IMR-90 (cell line): ENCODE measurements around the gene UBAC1. TPM values are rescaled to one million over a fixed set of nuclear protein-coding genes. Genes with fewer than 3 reads are reported as not detected.

Experiments
- ATAC-seq: fragments of 200-7000 bp; cut with Tn5 transposase; 2 replicates; pipeline ENCODE4 v1.9.1; 2020; ENCODE audit warnings: low read depth, mild to moderate bottlenecking, moderate library complexity
- BruUV-seq: library from RNA; stranded (reverse); fragments of 400-500 nt; replicated peaks from 2 replicates; lab custom pipeline; 2021; lab: Mats Ljungman, UMichigan
- CTCF ChIA-PET: fragments of 300-600 bp; formaldehyde crosslinking; extraction: SDS; loops from one replicate; lab custom pipeline; 2021; ENCODE audit warnings: antibody characterized with exemption; lab: Yijun Ruan, JAX
- POLR2A ChIA-PET: fragments of 300-600 bp; sonication (Branson Sonifier 250); formaldehyde crosslinking; loops from one replicate; lab custom pipeline; 2022; ENCODE audit warnings: antibody characterized with exemption; ENCODE audit not compliant: unreplicated experiment; lab: Charles Lee
- DNase-seq: peaks from one replicate; pipeline ENCODE4 v3.0.0; 2013
- H2AFZ ChIP-seq: replicated peaks from 2 replicates; pipeline ENCODE3; 2013; ENCODE audit warnings: low read length, mild to moderate bottlenecking; ENCODE audit not compliant: poor library complexity
- H2AK5ac ChIP-seq: 2 replicates; pipeline ENCODE4 v1.6.1; 2013; ENCODE audit warnings: low read depth, low read length, inconsistent platforms
- H2AK9ac ChIP-seq: replicated peaks from 2 replicates; pipeline ENCODE3; 2013; ENCODE audit warnings: mild to moderate bottlenecking, low read depth, low read length, moderate library complexity; ENCODE audit not compliant: poor library complexity
- H2BK120ac ChIP-seq: 2 replicates; pipeline ENCODE4 v1.6.1; 2013; ENCODE audit warnings: low read depth, low read length, inconsistent platforms
- H2BK15ac ChIP-seq: 3 replicates; pipeline ENCODE4 v1.6.1; 2013; ENCODE audit warnings: low read depth, low read length, inconsistent platforms
- H2BK20ac ChIP-seq: 2 replicates; pipeline ENCODE4 v1.6.1; 2013; ENCODE audit warnings: low read depth, mild to moderate bottlenecking, inconsistent platforms, low read length, moderate library complexity
- H2BK5ac ChIP-seq: 2 replicates; pipeline ENCODE4 v1.6.1; 2013; ENCODE audit warnings: mild to moderate bottlenecking, low read depth, low read length, inconsistent platforms; ENCODE audit not compliant: poor library complexity, severe bottlenecking
- H3K14ac ChIP-seq: replicated peaks from 2 replicates; pipeline ENCODE4 v1.6.1; 2013; ENCODE audit warnings: low read depth, low read length, inconsistent platforms
- H3K18ac ChIP-seq: 2 replicates; pipeline ENCODE4 v1.6.1; 2013; ENCODE audit warnings: low read depth, low read length, control low read depth
- H3K23ac ChIP-seq: 2 replicates; pipeline ENCODE4 v1.6.1; 2013; ENCODE audit warnings: low read depth, low read length, inconsistent platforms
- H3K27ac ChIP-seq: 2 replicates; pipeline ENCODE4 v1.5.1; 2013; ENCODE audit warnings: mild to moderate bottlenecking, control low read depth, low read length; ENCODE audit not compliant: insufficient read depth
- H3K27me3 ChIP-seq: 2 replicates; pipeline ENCODE4 v1.6.1; 2013; ENCODE audit warnings: low read length; ENCODE audit not compliant: control insufficient read depth, insufficient read depth
- H3K36me3 ChIP-seq: 2 replicates; pipeline ENCODE4 v1.6.1; 2013; ENCODE audit warnings: low read length, mixed read lengths; ENCODE audit not compliant: control insufficient read depth, insufficient read depth
- H3K4ac ChIP-seq: 2 replicates; pipeline ENCODE4 v1.6.1; 2013; ENCODE audit warnings: low read depth, low read length, inconsistent platforms
- H3K4me1 ChIP-seq: 2 replicates; pipeline ENCODE4 v1.6.1; 2013; ENCODE audit warnings: low read length, mixed read lengths; ENCODE audit not compliant: control insufficient read depth, insufficient read depth
- H3K4me2 ChIP-seq: 2 replicates; pipeline ENCODE4 v1.6.1; 2013; ENCODE audit warnings: low read depth, mild to moderate bottlenecking, control low read depth, low read length, moderate library complexity
- H3K4me3 ChIP-seq: 2 replicates; pipeline ENCODE4 v1.5.1; 2013; ENCODE audit warnings: low read depth, mild to moderate bottlenecking, control low read depth, low read length, moderate library complexity; ENCODE audit not compliant: insufficient read depth
- H3K56ac ChIP-seq: 2 replicates; pipeline ENCODE4 v1.6.1; 2013; ENCODE audit warnings: low read length, inconsistent platforms; ENCODE audit not compliant: insufficient read depth; ENCODE audit errors: extremely low read depth
- H3K79me1 ChIP-seq, 2 experiments: 2 replicates each; pipeline ENCODE4 v1.6.1; 2013; ENCODE audit warnings: low read length in 2 of 2, inconsistent platforms in 1 of 2, low read depth in 1 of 2
- H3K9ac ChIP-seq: 2 replicates; pipeline ENCODE4 v1.6.1; 2013; ENCODE audit warnings: low read depth, low read length, control low read depth
- H3K9me1 ChIP-seq: 2 replicates; pipeline ENCODE4 v1.6.1; 2013; ENCODE audit warnings: low read length, inconsistent platforms; ENCODE audit not compliant: insufficient read depth
- H3K9me3 ChIP-seq: 2 replicates; pipeline ENCODE4 v1.6.1; 2013; ENCODE audit warnings: low read length; ENCODE audit not compliant: control insufficient read depth, insufficient read depth
- H4K20me1 ChIP-seq: 2 replicates; pipeline ENCODE4 v1.6.1; 2013; ENCODE audit warnings: low read length, inconsistent platforms; ENCODE audit not compliant: insufficient read depth
- H4K5ac ChIP-seq: 2 replicates; pipeline ENCODE4 v1.6.1; 2013; ENCODE audit warnings: mild to moderate bottlenecking, low read depth, low read length, control low read depth
- H4K8ac ChIP-seq, 2 experiments: 2 replicates each; pipeline ENCODE4 v1.6.1; 2013; ENCODE audit warnings: low read depth in 2 of 2, low read length in 2 of 2, control low read depth in 1 of 2, inconsistent platforms in 1 of 2
- H4K91ac ChIP-seq: 2 replicates; pipeline ENCODE4 v1.6.1; 2013; ENCODE audit warnings: low read depth, low read length, inconsistent platforms; ENCODE audit not compliant: insufficient read depth
- BHLHE40 ChIP-seq: fragments of 150-350 bp; IDR thresholded peaks from 2 replicates; pipeline ENCODE4 v1.6.1; 2016; ENCODE audit warnings: mild to moderate bottlenecking, low read depth, low read length
- ELK1 ChIP-seq: fragments of 150-350 bp; IDR thresholded peaks from 2 replicates; pipeline ENCODE4 v1.6.1; 2016; ENCODE audit warnings: low read depth, mild to moderate bottlenecking, low read length, moderate library complexity, borderline replicate concordance
- WGBS, 2 experiments: methylation state at CpG; one replicate each; pipeline versions ENCODE4 v1.1.5 to v1.1.7; 2013; ENCODE audit warnings: missing lambda C conversion rate in 2 of 2; ENCODE audit not compliant: insufficient read length in 1 of 2; ENCODE audit errors: extremely low coverage in 2 of 2; 5-methylcytosine and 5-hydroxymethylcytosine counted together
- dilution Hi-C: fragments of 300-500 bp; cut with HindIII; formaldehyde crosslinking; loops from one replicate; pipeline ENCODE4 v1.14.3; 2018; ENCODE audit warnings: low sequenced_read_pairs; ENCODE audit not compliant: unreplicated experiment
- in situ Hi-C: fragments of 300-500 bp; cut with MboI; formaldehyde crosslinking; loops from 3 replicates; pipeline ENCODE4 v1.14.3; 2019; ENCODE audit warnings: low sequenced_read_pairs, inconsistent platforms, mixed read lengths
- intact Hi-C: fragments of 100-400 bp; cut with micrococcal nuclease; formaldehyde crosslinking; loops from 2 replicates; pipeline ENCODE4 v1.10.0; 2022
- polyA plus RNA-seq, 3 experiments: library from polyadenylated mRNA; depleted of rRNA; stranded (reverse); fragments of >200 nt; gene quantifications; 2 replicates each; pipeline ENCODE4 v1.2.3, GENCODE V29; 2012; ENCODE audit warnings: low replicate concordance in 1 of 3
- total RNA-seq: library from RNA; depleted of rRNA; stranded (reverse); fragments of >200 nt; gene quantifications from 2 replicates; pipeline ENCODE4 v1.2.3, GENCODE V29; 2012

The UBAC1 gene
- total and polyA plus RNA-seq, 2 of the 4 experiments (the other 2 are of a cell fraction), result 25.3 to 33.9 TPM

GRCh38 chr9:135898634-135899407 lies 62.4 kb downstream of the UBAC1 start:
- Histone ChIP-seq H3K79me1 (peaks cover 41 to 84% of the 10 kb centered on the region in 2 experiments), H4K8ac (no peak overlapping the region), H3K4me2 (no peak overlapping the region), H3K9me1 (peaks cover 25% of the 10 kb centered on the region; the same call in 1 of the 2 replicates), H3K9me3 (peaks cover 2% of the 10 kb centered on the region; the same call in 1 of the 2 replicates), H3K18ac (no peak overlapping the region), H2BK5ac (no peak overlapping the region), H3K14ac (no peak overlapping the region), H3K36me3 (0 out of 2 replicates have a peak, but pooled peaks cover 2% of the 10 kb centered on the region), H2BK15ac (no peak overlapping the region), H3K4me1 (no peaks in the 10 kb centered on the region), H4K5ac (no peak overlapping the region), H2BK120ac (no peak overlapping the region), H3K27ac (no peak overlapping the region), H3K23ac (no peak overlapping the region), H2AK5ac (no peak overlapping the region), H3K56ac (no peak overlapping the region), H4K20me1 (peaks cover 91% of the 10 kb centered on the region), H3K27me3 (no peaks in the 10 kb centered on the region), H2AK9ac (no peak overlapping the region), H4K91ac (no peak overlapping the region), H2BK20ac (no peak overlapping the region), H3K4ac (no peak overlapping the region), H2AFZ (no peak overlapping the region), H3K4me3 (no peak overlapping the region), H3K9ac (no peak overlapping the region)
- ATAC-seq (peak; percentile 32; the same call in 1 of the 2 replicates), DNase-seq (peak; percentile 85)
- dilution Hi-C loops, result no loop called here
- in situ Hi-C loops, result no loop called here
- ChIA-PET CTCF (no interaction called here), POLR2A (no interaction called here)
- intact Hi-C loops, result no loop called here
- no TSS peak for BruUV-seq
- WGBS, 2 experiments, result 100% methylated on average over 3 of the region's 11 CpGs; no CpG with 5 or more reads in 1 of the 2 experiments
- TF ChIP-seq ELK1 (no peak), BHLHE40 (0 out of 2 replicates have a peak, but pooled peaks have one; percentile 6)
